HG03060 (cell line): ENCODE data around the gene ELP2.
"Not testable (repeated sequence)": the region's sequence is repeated elsewhere in the genome, so short reads cannot be mapped to it uniquely, and the experiment has no call there.

Experiments
- ATAC-seq: cut with Tn5 transposase; IDR thresholded peaks from one replicate; pipeline ENCODE4 v1.9.1; 2021; ENCODE audit warnings: low read depth, moderate number of reproducible peaks; ENCODE audit not compliant: unreplicated experiment

The ELP2 gene

GRCh38 chr18:36116771-36117170, 12.9 kb upstream of the ELP2 start:
- ATAC-seq: not testable (repeated sequence)

- no peak for ATAC-seq
Observed at GRCh38 chr18:36120297-36120696, 9.4 kb upstream of the ELP2 start.

GRCh38 chr18:36124841-36125240, 4.9 kb upstream of the ELP2 start:
- ATAC-seq: no peak

GRCh38 chr18:36126668-36127067, 3.0 kb upstream of the ELP2 start:
- ATAC-seq: no peak

GRCh38 chr18:36127836-36128529, 1.7 kb upstream of the ELP2 start:
- no peak for ATAC-seq

- no peak for ATAC-seq
Observed at GRCh38 chr18:36128530-36128870, 1.2 kb upstream of the ELP2 start.

- no peak for ATAC-seq
Observed at GRCh38 chr18:36128907-36129299, 796 bp upstream of the ELP2 start.

GRCh38 chr18:36130039-36130831, 536 bp downstream of the ELP2 start:
- ATAC-seq: no peak

GRCh38 chr18:36130883-36131653, 1.4 kb downstream of the ELP2 start:
- no peak for ATAC-seq

- ATAC-seq: no peak
Observed at GRCh38 chr18:36131692-36132483, 2.2 kb downstream of the ELP2 start.

GRCh38 chr18:36132756-36133155, 3.1 kb downstream of the ELP2 start:
- no peak for ATAC-seq

- no peak for ATAC-seq
Observed at GRCh38 chr18:36135264-36135663, 5.6 kb downstream of the ELP2 start.

GRCh38 chr18:36139245-36139644, 9.5 kb downstream of the ELP2 start:
- ATAC-seq: no peak

- ATAC-seq: no peak
Observed at GRCh38 chr18:36141576-36141975, 11.9 kb downstream of the ELP2 start.

- no peak for ATAC-seq
Observed at GRCh38 chr18:36142751-36143150, 13.1 kb downstream of the ELP2 start.

- ATAC-seq: no peak
Observed at GRCh38 chr18:36143391-36143790, 13.7 kb downstream of the ELP2 start.

- ATAC-seq: peak; percentile 95
Observed at GRCh38 chr18:36149514-36150289, 20.0 kb downstream of the ELP2 start.

- ATAC-seq: no peak
Observed at GRCh38 chr18:36152781-36153180, 23.1 kb downstream of the ELP2 start.

GRCh38 chr18:36153203-36153602, 23.5 kb downstream of the ELP2 start:
- ATAC-seq: no peak

- ATAC-seq: no peak
Observed at GRCh38 chr18:36153771-36154170, 24.1 kb downstream of the ELP2 start.
